ENCODE data around the gene ESPL1. TPM values are rescaled to one million over a fixed set of nuclear protein-coding genes. Genes with fewer than 3 reads are reported as not detected.
A peak's percentile ranks its signal among the peaks of the same experiment; 100 is the strongest.

ESPL1 gene
- total and polyA plus RNA-seq, 2 of the 13 experiments (the other 11 are each of a cell fraction or from before 2014, with no cell fraction given) = 5.8 to 11.5 TPM

- TF ChIP-seq PRDM10 (CRISPR knock-in tag; IDR thresholded peaks at IDR 0.05; ENCODE audit: low read depth) = peak; percentile 97
- peak; percentile 24; the same call in 1 of the 2 replicates for TF ChIP-seq MIXL1 (CRISPR knock-in tag; IDR thresholded peaks at IDR 0.05)
- TF ChIP-seq, protein P1, sequence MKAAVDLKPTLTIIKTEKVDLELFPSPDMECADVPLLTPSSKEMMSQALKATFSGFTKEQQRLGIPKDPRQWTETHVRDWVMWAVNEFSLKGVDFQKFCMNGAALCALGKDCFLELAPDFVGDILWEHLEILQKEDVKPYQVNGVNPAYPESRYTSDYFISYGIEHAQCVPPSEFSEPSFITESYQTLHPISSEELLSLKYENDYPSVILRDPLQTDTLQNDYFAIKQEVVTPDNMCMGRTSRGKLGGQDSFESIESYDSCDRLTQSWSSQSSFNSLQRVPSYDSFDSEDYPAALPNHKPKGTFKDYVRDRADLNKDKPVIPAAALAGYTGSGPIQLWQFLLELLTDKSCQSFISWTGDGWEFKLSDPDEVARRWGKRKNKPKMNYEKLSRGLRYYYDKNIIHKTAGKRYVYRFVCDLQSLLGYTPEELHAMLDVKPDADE (CRISPR knock-in tag; IDR thresholded peaks at IDR 0.05) = no peak
- no peak for TF ChIP-seq ZNF878 (CRISPR knock-in tag; IDR thresholded peaks at IDR 0.05)
- peak; percentile 94 for TF ChIP-seq ZNF839 (CRISPR knock-in tag; IDR thresholded peaks at IDR 0.05; ENCODE audit: borderline replicate concordance)
- TF ChIP-seq THRA (CRISPR knock-in tag; IDR thresholded peaks at IDR 0.05; ENCODE audit: borderline replicate concordance) = no peak
- TF ChIP-seq GTF2F1 (IDR thresholded peaks at IDR 0.05; ENCODE audit: low read length) = no peak
- no peak for TF ChIP-seq ZBTB14 (CRISPR knock-in tag; IDR thresholded peaks at IDR 0.05)
- TF ChIP-seq ZNF280B (CRISPR knock-in tag; IDR thresholded peaks at IDR 0.05; ENCODE audit: borderline replicate concordance) = 0 out of 2 replicates have a peak, but pooled peaks have one; percentile 71
- peak; percentile 85; the same call in 1 of the 2 replicates for TF ChIP-seq SPEN (CRISPR knock-in tag; IDR thresholded peaks at IDR 0.05; ENCODE audit: low read depth)
- TF ChIP-seq REPIN1 (CRISPR knock-in tag; IDR thresholded peaks at IDR 0.05; ENCODE audit: borderline replicate concordance, low read depth) = peak; percentile 81; the same call in 1 of the 2 replicates
- 0 out of 2 replicates have a peak, but pooled peaks have one; percentile 67 for TF ChIP-seq ZNF552 (CRISPR knock-in tag; IDR thresholded peaks at IDR 0.05; ENCODE audit: borderline replicate concordance)
- no peak; the same call in 1 of the 2 replicates for TF ChIP-seq HOXA5 (CRISPR knock-in tag; IDR thresholded peaks at IDR 0.05)
- TF ChIP-seq ZNF251 (CRISPR knock-in tag; IDR thresholded peaks at IDR 0.05) = no peak
- no peak for TF ChIP-seq RARA (CRISPR knock-in tag; IDR thresholded peaks at IDR 0.05)
- TF ChIP-seq, protein P2, sequence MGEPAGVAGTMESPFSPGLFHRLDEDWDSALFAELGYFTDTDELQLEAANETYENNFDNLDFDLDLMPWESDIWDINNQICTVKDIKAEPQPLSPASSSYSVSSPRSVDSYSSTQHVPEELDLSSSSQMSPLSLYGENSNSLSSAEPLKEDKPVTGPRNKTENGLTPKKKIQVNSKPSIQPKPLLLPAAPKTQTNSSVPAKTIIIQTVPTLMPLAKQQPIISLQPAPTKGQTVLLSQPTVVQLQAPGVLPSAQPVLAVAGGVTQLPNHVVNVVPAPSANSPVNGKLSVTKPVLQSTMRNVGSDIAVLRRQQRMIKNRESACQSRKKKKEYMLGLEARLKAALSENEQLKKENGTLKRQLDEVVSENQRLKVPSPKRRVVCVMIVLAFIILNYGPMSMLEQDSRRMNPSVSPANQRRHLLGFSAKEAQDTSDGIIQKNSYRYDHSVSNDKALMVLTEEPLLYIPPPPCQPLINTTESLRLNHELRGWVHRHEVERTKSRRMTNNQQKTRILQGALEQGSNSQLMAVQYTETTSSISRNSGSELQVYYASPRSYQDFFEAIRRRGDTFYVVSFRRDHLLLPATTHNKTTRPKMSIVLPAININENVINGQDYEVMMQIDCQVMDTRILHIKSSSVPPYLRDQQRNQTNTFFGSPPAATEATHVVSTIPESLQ (CRISPR knock-in tag; conservative IDR thresholded peaks at IDR 0.05) = no peak
- TF ChIP-seq ZNF44 (CRISPR knock-in tag; IDR thresholded peaks at IDR 0.05) = peak; percentile 80; the same call in 1 of the 2 replicates
- no peak for TF ChIP-seq HMG20A (CRISPR knock-in tag; IDR thresholded peaks at IDR 0.05; ENCODE audit: borderline replicate concordance)
These were observed 31.5 kb downstream of the ESPL1 start, which contains the start of gene MYG1 (continued) for GRCh38 chr12:53299454-53300180.

All from HepG2 (cell line).